ENCODE data around the gene AKAP9.

AKAP9 gene

DNA sequence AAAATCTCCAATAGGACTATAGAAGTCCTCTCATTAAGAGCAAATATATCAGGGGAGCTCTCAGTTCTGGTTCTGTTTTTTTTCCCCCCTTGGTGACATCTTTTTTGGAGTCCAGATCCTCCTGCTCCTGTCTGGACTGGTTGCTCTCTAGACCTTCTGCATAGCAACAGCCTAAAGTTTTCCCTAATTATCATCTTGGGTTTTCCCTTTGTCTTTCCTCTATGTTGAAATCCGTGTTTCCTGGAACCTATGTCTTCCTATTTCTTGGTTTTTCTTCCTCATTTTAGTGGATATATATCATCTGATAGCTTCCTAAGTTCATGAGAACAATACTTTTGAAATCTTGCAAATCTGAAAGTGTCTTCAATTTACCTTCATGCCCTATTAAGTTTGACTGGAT, 30.5 kb upstream of the AKAP9 start:
- no peak overlapping the region for H3K4me3 ChIP-seq (ENCODE audit: low read depth, low read length)
- TF ChIP-seq, protein P1, sequence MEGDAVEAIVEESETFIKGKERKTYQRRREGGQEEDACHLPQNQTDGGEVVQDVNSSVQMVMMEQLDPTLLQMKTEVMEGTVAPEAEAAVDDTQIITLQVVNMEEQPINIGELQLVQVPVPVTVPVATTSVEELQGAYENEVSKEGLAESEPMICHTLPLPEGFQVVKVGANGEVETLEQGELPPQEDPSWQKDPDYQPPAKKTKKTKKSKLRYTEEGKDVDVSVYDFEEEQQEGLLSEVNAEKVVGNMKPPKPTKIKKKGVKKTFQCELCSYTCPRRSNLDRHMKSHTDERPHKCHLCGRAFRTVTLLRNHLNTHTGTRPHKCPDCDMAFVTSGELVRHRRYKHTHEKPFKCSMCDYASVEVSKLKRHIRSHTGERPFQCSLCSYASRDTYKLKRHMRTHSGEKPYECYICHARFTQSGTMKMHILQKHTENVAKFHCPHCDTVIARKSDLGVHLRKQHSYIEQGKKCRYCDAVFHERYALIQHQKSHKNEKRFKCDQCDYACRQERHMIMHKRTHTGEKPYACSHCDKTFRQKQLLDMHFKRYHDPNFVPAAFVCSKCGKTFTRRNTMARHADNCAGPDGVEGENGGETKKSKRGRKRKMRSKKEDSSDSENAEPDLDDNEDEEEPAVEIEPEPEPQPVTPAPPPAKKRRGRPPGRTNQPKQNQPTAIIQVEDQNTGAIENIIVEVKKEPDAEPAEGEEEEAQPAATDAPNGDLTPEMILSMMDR (IDR thresholded peaks at IDR 0.05; ENCODE audit: borderline replicate concordance, insufficient read depth, low read depth, low read length), result no peak

DNA sequence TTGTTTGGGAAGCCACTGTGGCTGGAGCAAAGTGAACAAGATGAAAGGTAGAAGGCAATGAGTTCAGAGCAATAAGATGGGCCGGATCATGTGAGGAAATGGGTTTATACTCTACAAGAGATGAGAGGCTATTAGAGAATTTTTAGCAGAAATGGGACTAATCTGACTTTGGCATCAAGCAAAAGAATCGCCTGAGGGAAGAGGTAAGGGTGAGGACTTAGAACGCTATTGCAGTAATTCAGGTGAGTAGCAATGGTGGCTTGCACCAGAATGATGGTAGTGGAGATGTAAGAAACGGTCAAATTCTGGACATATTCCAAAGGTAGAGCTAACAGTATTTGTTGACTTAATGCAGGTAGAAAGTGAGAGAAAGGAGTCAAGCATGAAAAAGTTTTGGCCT, 29.5 kb upstream of the AKAP9 start:
- no peak overlapping the region for H3K4me3 ChIP-seq (ENCODE audit: low read depth, low read length)
- TF ChIP-seq, protein P1 (IDR thresholded peaks at IDR 0.05; ENCODE audit: borderline replicate concordance, insufficient read depth, low read depth, low read length), result no peak

DNA sequence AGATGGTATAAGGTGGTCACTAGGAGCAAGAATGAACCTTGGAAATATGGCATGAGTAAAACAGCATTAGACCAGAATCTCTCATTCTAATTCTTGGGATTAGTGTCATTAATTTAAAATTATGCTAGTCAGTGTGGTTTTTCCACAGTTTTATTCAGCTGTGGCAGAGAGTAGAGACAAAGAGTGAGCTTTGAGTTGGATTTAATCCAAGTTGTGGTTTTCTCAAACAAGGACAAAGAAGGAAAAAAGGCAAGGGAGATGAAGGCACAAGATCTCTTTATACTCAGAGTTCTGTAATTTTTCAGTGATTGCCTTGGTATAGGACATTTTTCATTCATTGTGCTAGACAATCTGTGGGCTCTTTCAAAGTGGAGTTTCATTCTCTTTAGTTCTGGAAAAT, 28.2 kb upstream of the AKAP9 start:
- H3K4me3 ChIP-seq (ENCODE audit: low read depth, low read length), result no peak overlapping the region
- TF ChIP-seq, protein P1 (IDR thresholded peaks at IDR 0.05; ENCODE audit: borderline replicate concordance, insufficient read depth, low read depth, low read length), result no peak

DNA sequence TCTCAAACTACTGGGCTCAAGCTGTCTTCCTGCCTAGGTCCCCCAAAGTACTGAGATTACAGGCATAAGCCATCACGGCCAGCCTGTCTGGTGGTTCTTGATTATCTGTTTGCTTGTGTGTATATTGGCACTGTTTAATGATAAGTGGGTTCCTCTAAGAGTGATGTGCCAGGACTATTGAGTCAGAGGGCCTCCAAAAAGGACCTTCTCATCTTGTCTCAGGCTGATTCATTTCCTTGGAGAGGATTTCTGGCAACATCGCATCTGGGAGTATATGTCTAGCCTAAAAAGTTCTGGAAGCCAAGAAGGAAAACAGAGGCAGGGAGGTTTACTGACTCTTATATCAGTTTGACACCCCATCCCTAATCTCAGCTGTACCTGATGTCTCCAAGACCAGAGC, 27.1 kb upstream of the AKAP9 start:
- TF ChIP-seq, protein P1 (IDR thresholded peaks at IDR 0.05; ENCODE audit: borderline replicate concordance, insufficient read depth, low read depth, low read length), result no peak

DNA sequence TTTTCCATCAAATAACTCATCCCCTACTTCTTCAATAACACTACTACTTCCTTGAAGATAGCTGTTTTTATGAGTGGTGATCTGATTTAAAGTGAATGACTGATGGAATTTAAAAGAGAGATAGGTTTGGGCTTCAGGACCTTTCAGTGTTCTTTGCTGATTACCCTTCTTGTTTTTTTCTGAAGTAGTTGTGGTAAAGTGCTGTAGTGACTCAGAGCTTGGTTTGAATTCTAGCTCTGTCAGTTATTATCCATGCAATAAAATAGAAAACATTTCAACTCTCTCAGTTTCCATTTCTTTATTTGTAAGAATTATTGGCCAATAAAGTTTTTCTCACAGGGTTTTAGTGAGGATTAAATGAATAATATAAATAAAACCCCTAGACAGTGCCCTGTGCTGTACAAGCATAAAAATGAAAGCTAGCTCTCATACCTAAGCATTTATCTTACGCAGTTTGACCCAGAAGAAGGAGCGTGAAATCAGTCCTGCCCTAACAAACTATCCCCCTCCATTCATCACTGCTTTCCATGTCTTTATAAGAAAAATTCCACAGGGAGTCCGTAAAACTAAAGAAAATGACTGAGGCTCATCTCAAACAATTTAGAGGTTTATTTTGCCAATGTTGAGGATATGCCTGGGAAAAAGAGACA, 25.1 kb upstream of the AKAP9 start:
- TF ChIP-seq, protein P1 (IDR thresholded peaks at IDR 0.05; ENCODE audit: borderline replicate concordance, insufficient read depth, low read depth, low read length), result no peak
- H3K4me3 ChIP-seq (ENCODE audit: low read depth, low read length), result no peak overlapping the region

More for the DNA sequence above, 27.1 kb upstream of the AKAP9 start:
- H3K4me3 ChIP-seq (ENCODE audit: low read depth, low read length), result no peak overlapping the region

DNA sequence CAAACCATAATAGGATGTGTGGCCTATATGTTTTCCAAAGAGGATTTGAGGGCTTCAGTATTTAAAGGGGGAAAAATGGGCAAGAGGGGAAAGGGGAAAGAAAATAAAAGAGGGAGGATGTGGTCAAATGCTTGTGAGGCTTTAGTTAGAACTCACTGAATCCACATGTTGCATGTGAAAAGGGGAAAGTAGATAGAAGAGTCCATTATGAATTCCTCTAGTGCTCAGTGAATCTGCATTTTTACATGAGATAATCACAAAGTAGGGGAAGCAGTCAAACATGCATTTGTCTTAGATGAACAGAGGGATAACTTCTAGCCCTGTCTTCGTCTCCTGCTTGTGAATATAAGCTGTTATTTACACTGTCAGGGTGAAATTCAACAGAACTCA, 24.6 kb upstream of the AKAP9 start:
- TF ChIP-seq, protein P1 (IDR thresholded peaks at IDR 0.05; ENCODE audit: borderline replicate concordance, insufficient read depth, low read depth, low read length), result no peak
- H3K4me3 ChIP-seq (ENCODE audit: low read depth, low read length), result no peak overlapping the region

DNA sequence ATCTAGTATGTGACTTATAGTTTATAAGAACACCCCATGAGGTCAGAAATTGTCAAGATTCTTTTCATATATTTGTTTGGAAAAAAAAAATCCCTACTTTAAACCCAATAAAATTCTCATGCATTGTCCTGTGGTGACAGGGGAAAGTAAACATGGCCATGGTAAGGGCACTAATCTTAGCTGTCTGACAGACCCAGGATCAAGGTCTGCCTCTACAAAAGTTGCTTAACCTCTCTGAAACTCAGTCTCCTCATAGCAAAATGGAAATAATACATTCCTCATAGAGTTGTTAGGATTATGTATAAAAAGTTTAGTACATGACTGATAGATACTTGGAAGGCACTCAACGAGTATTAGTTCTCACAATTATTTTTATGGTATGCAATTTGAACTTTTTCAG, 22.3 kb upstream of the AKAP9 start:
- TF ChIP-seq, protein P1 (IDR thresholded peaks at IDR 0.05; ENCODE audit: borderline replicate concordance, insufficient read depth, low read depth, low read length), result no peak
- no peak overlapping the region for H3K4me3 ChIP-seq (ENCODE audit: low read depth, low read length)
